NCI-H1092 treated with DMSO at 0.1 percent for 48 hours (cell line): ENCODE data around the gene SPOP.

Source experiments
- DNase-seq: peaks from one replicate; lab custom pipeline; 2025; lab: John Stamatoyannopoulos, UW

Gene SPOP

GRCh38 chr17:49549691-49550678 lies 127.9 kb downstream of the SPOP start:
- no peak for DNase-seq

DNA sequence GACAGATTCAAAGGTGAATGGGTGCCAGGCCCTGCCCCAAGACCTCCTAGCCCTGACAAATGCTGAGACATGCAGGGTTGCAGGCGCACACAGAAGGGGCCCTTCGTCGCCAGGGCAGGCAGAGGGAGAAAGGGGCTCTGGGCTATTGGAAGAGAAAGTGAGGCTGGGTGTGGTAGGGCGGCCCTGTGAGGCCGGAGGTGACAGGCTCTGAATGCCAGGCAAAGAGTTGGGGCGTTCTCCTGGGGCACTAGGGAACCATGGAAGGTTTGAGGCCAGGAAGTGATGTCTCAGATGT lies 128.6 kb downstream of the SPOP start:
- DNase-seq = no peak
